A673 (cell line): Measurements from ENCODE around the gene MORN1. TPM values are rescaled to one million over a fixed set of nuclear protein-coding genes. Genes with fewer than 3 reads are reported as not detected.

Source experiments
- BruUV-seq: library from RNA; stranded (reverse); fragments of 400-500 nt; replicated peaks from 2 replicates; lab custom pipeline; 2021; lab: Mats Ljungman, UMichigan
- CTCF ChIA-PET: fragments of 300-600 bp; sonication (Branson Sonifier 250); formaldehyde crosslinking; loops from one replicate; lab custom pipeline; 2022; ENCODE audit warnings: antibody characterized with exemption; lab: Charles Lee
- POLR2A ChIA-PET: fragments of 300-600 bp; sonication (Branson Sonifier 250); formaldehyde crosslinking; loops from one replicate; lab custom pipeline; 2022; ENCODE audit warnings: antibody characterized with exemption; ENCODE audit not compliant: low non-redundant PET; lab: Charles Lee
- DNase-seq: peaks from one replicate; pipeline ENCODE4 v3.0.0-alpha.2; 2015; ENCODE audit warnings: low spot score
- H3K27ac ChIP-seq: fragments of 200-600 bp; sonication (generic); 2 replicates; pipeline ENCODE4 v1.5.1; 2016; ENCODE audit warnings: mixed run types, low read depth, mild to moderate bottlenecking, mixed read lengths, antibody characterized with exemption, low read length; ENCODE audit not compliant: poor library complexity, severe bottlenecking
- H3K27me3 ChIP-seq: fragments of 200-600 bp; sonication (generic); replicated peaks from 2 replicates; pipeline ENCODE4 v1.6.1; 2017; ENCODE audit warnings: mixed run types, low read depth, mild to moderate bottlenecking, mixed read lengths, antibody characterized with exemption, low read length; ENCODE audit not compliant: insufficient read depth, poor library complexity
- H3K36me3 ChIP-seq: fragments of 200-600 bp; sonication (generic); 2 replicates; pipeline ENCODE4 v1.6.1; 2016; ENCODE audit warnings: mixed run types, mild to moderate bottlenecking, mixed read lengths, antibody characterized with exemption, low read length; ENCODE audit not compliant: insufficient read depth, poor library complexity, severe bottlenecking
- H3K4me1 ChIP-seq: fragments of 200-600 bp; sonication (generic); 2 replicates; pipeline ENCODE4 v1.6.1; 2017; ENCODE audit warnings: mixed run types, mild to moderate bottlenecking, mixed read lengths, antibody characterized with exemption, low read length; ENCODE audit not compliant: insufficient read depth, poor library complexity, severe bottlenecking
- H3K4me3 ChIP-seq: fragments of 200-600 bp; sonication (generic); 2 replicates; pipeline ENCODE4 v1.5.1; 2016; ENCODE audit warnings: low read depth, mixed run types, mild to moderate bottlenecking, mixed read lengths, low read length; ENCODE audit not compliant: poor library complexity, severe bottlenecking
- H3K9me3 ChIP-seq: fragments of 200-600 bp; sonication (generic); 2 replicates; pipeline ENCODE4 v1.6.1; 2016; ENCODE audit warnings: mixed run types, low read depth, mild to moderate bottlenecking, mixed read lengths, antibody characterized with exemption, low read length; ENCODE audit not compliant: poor library complexity, severe bottlenecking
- EZH2 ChIP-seq: fragments of 200-600 bp; sonication (generic); IDR thresholded peaks from 2 replicates; pipeline ENCODE4 v1.6.1; 2017; ENCODE audit warnings: borderline replicate concordance, low read depth, mild to moderate bottlenecking, mixed read lengths, antibody characterized with exemption, low read length; ENCODE audit not compliant: poor library complexity, severe bottlenecking
- intact Hi-C: fragments of 100-400 bp; cut with micrococcal nuclease; formaldehyde crosslinking; loops from one replicate; pipeline ENCODE4 v1.10.0; 2022; ENCODE audit not compliant: unreplicated experiment
- total RNA-seq: library from RNA; stranded (reverse); gene quantifications from 2 replicates; pipeline ENCODE4 v1.2.3, GENCODE V29; 2021
- TF ChIP-seq, protein P1 (sequence below): fragments of 300-800, 200-600 bp; sonication (generic); conservative IDR thresholded peaks from 2 replicates; pipeline ENCODE4 v1.5.1; 2017; ENCODE audit warnings: low read depth, mild to moderate bottlenecking, antibody characterized with exemption, low read length, moderate library complexity, mixed read lengths

MORN1 gene
- total RNA-seq, 1 experiment from 2014 or later: 24.7 TPM

DNA sequence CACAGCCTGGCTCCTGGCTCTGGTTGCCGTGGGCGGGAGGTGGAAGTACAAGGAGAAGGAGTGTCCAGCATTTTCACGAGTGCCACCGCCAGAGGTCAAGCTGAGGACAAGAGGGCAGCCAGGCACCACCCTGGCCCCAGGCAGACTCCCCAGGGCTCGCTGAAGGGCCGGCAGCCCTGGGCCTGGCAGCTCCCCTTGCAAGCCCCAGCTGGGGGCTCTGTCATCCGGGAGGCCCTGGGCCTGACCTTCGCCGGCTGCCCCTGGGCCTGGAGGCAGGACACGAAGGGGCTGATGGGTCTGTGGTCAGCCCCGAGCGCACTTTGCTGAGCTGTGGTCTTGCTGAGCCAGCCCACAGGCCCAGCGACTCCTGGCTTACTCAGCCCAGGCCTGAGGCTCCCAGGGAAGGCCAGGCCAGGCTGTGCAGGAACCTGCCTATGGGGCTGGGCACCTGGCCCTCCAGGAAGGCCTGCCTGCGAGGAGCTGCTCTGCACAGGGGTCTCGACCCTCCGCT, 74.8 kb downstream of the MORN1 start:
- CTCF ChIA-PET: interaction anchor here (0.6 to 1.4 kb wide), 3 partner anchors 16 to 122 kb away, joined by 3 to 6 read pairs (median 5); no protein-coding TSS in a partner anchor
- TF ChIP-seq EZH2: no peak
- TF ChIP-seq, protein P1, sequence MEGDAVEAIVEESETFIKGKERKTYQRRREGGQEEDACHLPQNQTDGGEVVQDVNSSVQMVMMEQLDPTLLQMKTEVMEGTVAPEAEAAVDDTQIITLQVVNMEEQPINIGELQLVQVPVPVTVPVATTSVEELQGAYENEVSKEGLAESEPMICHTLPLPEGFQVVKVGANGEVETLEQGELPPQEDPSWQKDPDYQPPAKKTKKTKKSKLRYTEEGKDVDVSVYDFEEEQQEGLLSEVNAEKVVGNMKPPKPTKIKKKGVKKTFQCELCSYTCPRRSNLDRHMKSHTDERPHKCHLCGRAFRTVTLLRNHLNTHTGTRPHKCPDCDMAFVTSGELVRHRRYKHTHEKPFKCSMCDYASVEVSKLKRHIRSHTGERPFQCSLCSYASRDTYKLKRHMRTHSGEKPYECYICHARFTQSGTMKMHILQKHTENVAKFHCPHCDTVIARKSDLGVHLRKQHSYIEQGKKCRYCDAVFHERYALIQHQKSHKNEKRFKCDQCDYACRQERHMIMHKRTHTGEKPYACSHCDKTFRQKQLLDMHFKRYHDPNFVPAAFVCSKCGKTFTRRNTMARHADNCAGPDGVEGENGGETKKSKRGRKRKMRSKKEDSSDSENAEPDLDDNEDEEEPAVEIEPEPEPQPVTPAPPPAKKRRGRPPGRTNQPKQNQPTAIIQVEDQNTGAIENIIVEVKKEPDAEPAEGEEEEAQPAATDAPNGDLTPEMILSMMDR: no peak
- DNase-seq: no peak
- intact Hi-C loops: loop anchor here (10.0 kb wide), 1 partner anchor 122 kb away; the partner anchor contains the start of gene FAAP20
- Histone ChIP-seq H3K4me3 (no peak overlapping the region), H3K9me3 (no peaks in the 10 kb centered on the region), H3K27ac (peak overlapping the region; percentile 96), H3K27me3 (no peaks in the 10 kb centered on the region), H3K4me1 (peaks cover 61% of the 10 kb centered on the region), H3K36me3 (no peaks in the 10 kb centered on the region)
- no TSS peak for BruUV-seq
- POLR2A ChIA-PET: no interaction called here

DNA sequence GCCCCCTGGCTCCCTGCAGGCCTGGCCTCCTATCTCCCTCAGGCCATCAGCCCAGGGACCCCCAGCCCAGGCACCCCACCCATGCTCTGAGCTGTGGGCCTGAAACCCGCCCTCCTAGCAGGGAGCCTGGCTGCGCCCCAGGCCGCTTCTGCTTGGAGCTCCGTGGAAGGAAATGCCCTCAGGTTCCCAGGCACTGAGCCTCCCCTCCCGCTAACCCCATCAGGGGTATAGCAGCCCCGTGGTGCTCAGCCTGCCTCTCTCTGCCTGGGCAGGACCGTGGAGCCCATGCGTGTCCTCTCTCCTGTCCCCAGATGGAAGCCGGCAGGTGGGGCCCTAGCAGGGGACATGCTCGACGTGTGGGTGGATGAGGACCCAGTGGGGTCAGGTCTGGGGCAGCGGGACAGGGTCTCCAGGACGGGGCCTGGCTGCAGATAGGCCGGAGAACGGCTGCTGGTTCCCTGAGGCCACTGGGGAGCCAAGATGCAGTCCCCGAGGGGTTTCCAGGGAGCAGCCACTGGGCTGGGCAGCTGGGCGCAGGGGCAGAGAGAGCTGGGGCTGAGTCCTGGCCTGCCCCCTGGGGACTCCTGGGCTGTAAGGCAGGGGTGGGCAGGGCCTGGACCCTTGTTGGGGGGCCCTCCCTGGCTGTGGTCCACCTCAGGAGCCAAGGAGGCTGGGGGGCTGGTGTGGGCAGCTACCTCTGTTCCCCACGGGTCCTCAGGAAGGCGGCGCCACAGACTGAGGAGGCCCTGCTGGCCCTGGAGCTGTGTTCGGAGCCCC, 75.5 kb downstream of the MORN1 start:
- BruUV-seq: no TSS peak
- POLR2A ChIA-PET: interaction anchor here (0.7 kb wide), 1 partner anchor 393 kb away, joined by 3 read pairs; no protein-coding TSS in a partner anchor
- Histone ChIP-seq H3K4me1 (peaks cover 63% of the 10 kb centered on the region), H3K9me3 (no peaks in the 10 kb centered on the region), H3K4me3 (peak overlapping the region; percentile 33), H3K36me3 (no peaks in the 10 kb centered on the region), H3K27me3 (no peaks in the 10 kb centered on the region), H3K27ac (peak overlapping the region; percentile 96)
- TF ChIP-seq EZH2: no peak
- CTCF ChIA-PET: interaction anchor here (0.6 to 1.4 kb wide), 7 partner anchors 9 to 474 kb away, joined by 3 to 6 read pairs (median 4); no protein-coding TSS in a partner anchor
- intact Hi-C loops: loop anchor here (10.0 kb wide), 1 partner anchor 121 kb away; the partner anchor contains the start of gene FAAP20
- DNase-seq: no peak

DNA sequence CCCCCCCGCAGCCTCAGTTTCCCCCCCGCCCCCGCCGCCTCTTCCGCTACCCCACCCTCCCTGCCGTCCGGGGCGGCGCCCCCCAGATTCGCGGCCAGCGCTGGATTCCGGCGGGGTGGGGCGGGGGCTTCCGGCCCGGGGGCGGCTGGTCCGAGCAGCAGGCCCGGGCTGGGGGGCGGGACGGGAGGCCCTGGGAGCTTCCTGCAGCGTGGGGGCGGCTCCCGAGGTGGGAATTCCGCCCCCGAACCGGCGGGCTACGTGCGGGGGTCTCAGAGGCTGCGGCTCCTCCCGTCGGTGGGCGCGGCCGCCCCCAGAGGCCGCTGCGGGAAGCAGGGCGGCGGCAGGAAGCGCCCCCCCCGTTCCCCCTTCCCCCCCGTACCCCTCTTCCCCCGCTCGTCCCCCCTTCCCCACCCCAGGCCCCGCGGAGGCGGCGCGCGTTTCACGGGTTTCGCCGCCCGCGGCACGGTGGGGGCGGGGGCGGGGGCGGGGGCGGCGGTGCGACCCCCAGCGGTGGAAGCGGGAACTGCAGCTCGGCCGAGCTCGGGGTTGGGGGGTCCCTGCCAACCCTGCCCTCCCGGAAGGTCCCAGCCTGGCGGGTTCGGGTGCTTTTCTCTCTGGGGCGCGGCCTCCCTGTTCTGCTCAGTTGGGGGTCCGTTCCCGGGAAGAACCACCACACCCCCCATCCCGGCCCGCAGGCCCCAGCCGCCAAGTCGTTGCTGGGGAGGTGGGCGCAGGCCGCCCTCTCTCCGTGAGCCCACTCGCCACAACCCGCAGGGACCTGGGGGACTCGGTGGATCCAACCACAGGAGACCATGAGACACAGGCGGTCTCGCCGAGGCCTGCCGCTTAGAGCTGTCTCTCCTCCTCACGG, 76.3 kb downstream of the MORN1 start:
- peaks cover 60% of the 10 kb centered on the region for H3K4me1 ChIP-seq
- TF ChIP-seq, protein P1: peak; percentile 62
- no peak for TF ChIP-seq EZH2
- peak overlapping the region; percentile 48 for H3K4me3 ChIP-seq
- H3K27ac ChIP-seq: peak overlapping the region; percentile 96
- H3K36me3 ChIP-seq: peaks cover 1% of the 10 kb centered on the region
- CTCF ChIA-PET: interaction anchor here (0.6 to 1.4 kb wide), 7 partner anchors 8 to 473 kb away, joined by 3 to 5 read pairs (median 4); partner anchors contain the start of gene FAAP20
- no TSS peak for BruUV-seq
- intact Hi-C loops: loop anchor here (10.0 kb wide), 1 partner anchor 120 kb away; the partner anchor contains the start of gene FAAP20
- peak; percentile 84 for DNase-seq
- POLR2A ChIA-PET: interaction anchor here (0.7 kb wide), 1 partner anchor 392 kb away, joined by 3 read pairs; no protein-coding TSS in a partner anchor
- no peaks in the 10 kb centered on the region for H3K9me3 ChIP-seq
- no peaks in the 10 kb centered on the region for H3K27me3 ChIP-seq
